Activated naive CD8-positive, alpha-beta T cell (primary cell): Measurements from ENCODE around the gene NHLRC4.

Experiments used
- H3K27ac Mint-ChIP-seq: one replicate; pipeline ENCODE4 v1.8.0; 2021; ENCODE audit warnings: mixed read lengths
- H3K27me3 Mint-ChIP-seq: one replicate; pipeline ENCODE4 v1.8.0; 2021; ENCODE audit warnings: mixed read lengths
- H3K36me3 Mint-ChIP-seq: one replicate; pipeline ENCODE4 v1.8.0; 2021; ENCODE audit warnings: mixed read lengths
- H3K4me1 Mint-ChIP-seq: one replicate; pipeline ENCODE4 v1.8.0; 2021; ENCODE audit warnings: low read depth, mixed read lengths
- H3K4me3 Mint-ChIP-seq: one replicate; pipeline ENCODE4 v1.8.0; 2021; ENCODE audit warnings: mild to moderate bottlenecking, mixed read lengths
- H3K9me3 Mint-ChIP-seq: one replicate; pipeline ENCODE4 v1.8.0; 2021; ENCODE audit warnings: low read depth, mixed read lengths

Gene NHLRC4

DNA sequence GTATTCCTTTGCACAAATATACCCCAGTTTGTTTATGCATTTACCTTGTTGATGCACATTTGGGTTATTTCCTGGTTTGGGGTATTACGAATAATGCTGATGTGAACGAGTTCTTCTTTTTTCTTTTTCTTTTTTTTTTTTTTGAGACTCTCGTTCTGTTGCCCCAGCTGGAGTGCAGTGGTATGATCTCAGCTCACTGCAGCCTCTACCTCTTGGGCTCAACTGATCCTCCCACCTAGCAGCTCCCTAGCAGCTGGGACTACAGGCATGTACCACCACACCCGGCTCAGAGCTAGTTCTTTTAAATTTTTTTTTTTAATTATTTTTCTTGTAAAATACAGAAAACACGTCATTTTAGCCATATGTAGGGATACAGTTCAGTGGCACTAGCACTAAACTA, 37.1 kb downstream of the NHLRC4 start:
- Mint-ChIP-seq H3K9me3 (no peaks in the 10 kb centered on the region), H3K36me3 (no peaks in the 10 kb centered on the region), H3K27me3 (no peaks in the 10 kb centered on the region), H3K4me1 (peaks cover 15% of the 10 kb centered on the region), H3K4me3 (no peak overlapping the region), H3K27ac (no peak overlapping the region)

GRCh38 chr16:606656-607307, 40.0 kb downstream of the NHLRC4 start:
- Mint-ChIP-seq H3K27me3 (no peaks in the 10 kb centered on the region), H3K27ac (no peak overlapping the region), H3K4me1 (peaks cover 16% of the 10 kb centered on the region), H3K4me3 (no peak overlapping the region), H3K36me3 (no peaks in the 10 kb centered on the region), H3K9me3 (no peaks in the 10 kb centered on the region)

GRCh38 chr16:608019-608418, 41.2 kb downstream of the NHLRC4 start:
- no peaks in the 10 kb centered on the region for H3K9me3 Mint-ChIP-seq
- peaks cover 12% of the 10 kb centered on the region for H3K4me1 Mint-ChIP-seq
- H3K4me3 Mint-ChIP-seq = no peak overlapping the region
- H3K36me3 Mint-ChIP-seq = no peaks in the 10 kb centered on the region
- H3K27ac Mint-ChIP-seq = peak overlapping the region; percentile 41
- H3K27me3 Mint-ChIP-seq = no peaks in the 10 kb centered on the region

DNA sequence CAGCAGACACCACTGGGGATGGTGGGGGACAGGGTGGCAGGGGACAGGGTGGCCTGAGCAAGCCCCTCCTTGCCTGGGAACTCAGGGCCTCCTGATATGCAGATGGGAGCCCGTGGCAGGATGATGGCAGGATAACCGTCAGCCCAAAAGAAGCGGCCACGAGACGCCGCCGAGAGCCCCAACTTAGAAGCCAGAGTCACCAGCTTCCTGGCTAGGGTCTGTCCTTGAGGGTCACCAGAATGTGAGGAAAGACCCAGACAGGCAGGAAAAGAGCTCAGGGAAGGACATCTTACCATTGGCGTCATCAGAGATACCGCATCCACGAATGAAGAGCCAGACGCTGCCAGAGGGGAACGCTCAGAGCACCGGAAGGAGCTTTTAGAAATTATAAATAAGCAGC, 42.5 kb downstream of the NHLRC4 start:
- H3K4me1 Mint-ChIP-seq = peaks cover 3% of the 10 kb centered on the region
- no peak overlapping the region for H3K4me3 Mint-ChIP-seq
- H3K27me3 Mint-ChIP-seq = no peaks in the 10 kb centered on the region
- no peak overlapping the region for H3K27ac Mint-ChIP-seq
- H3K36me3 Mint-ChIP-seq = no peaks in the 10 kb centered on the region
- no peaks in the 10 kb centered on the region for H3K9me3 Mint-ChIP-seq

GRCh38 chr16:609984-610383, 43.2 kb downstream of the NHLRC4 start:
- H3K9me3 Mint-ChIP-seq = no peaks in the 10 kb centered on the region
- H3K27ac Mint-ChIP-seq = no peak overlapping the region
- no peak overlapping the region for H3K4me3 Mint-ChIP-seq
- H3K4me1 Mint-ChIP-seq = peaks cover 3% of the 10 kb centered on the region
- no peaks in the 10 kb centered on the region for H3K27me3 Mint-ChIP-seq
- no peaks in the 10 kb centered on the region for H3K36me3 Mint-ChIP-seq

DNA sequence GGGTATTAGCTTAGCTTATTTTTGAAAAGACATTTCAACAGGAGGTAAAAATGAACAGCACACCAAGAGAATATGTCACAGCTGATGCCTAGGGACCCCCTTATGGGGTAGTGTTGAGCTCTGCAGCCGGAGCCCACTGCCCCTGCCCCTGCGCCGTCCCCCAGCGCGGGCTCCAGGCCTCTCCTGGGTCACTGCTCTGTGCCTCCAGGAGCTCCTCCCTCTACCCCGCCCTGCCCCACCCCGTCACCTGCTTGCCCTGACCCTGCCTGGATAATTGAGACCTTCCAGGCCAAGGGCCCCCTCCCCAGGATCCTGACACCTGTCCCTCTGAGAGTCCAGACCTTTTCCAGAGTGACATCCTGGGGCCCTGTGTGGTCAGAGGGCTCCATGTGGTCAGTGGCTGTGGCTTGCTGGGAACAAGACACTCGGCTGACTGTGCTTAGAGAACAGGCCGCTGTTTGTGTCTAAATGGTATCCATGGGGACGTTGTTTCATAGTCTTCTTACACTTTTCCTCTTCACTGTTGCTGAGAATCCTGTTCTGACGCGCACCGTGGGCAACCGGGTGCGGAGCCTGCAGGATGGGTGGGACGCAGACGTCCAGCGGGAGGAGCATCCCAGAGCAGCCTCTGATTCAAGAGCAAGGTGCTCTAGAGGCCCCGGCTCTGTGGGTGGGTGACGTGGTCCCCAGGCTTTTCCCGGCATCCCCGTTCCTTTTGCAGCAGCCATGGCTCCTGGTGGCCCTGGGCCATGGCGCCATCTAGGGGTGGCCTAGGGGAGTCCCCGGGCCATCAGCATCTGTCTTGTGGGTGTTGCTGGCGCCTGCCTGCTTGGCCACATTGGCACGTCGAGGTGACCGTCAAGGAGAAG, 43.9 kb downstream of the NHLRC4 start:
- Mint-ChIP-seq H3K9me3 (no peaks in the 10 kb centered on the region), H3K4me1 (peaks cover 3% of the 10 kb centered on the region), H3K36me3 (no peaks in the 10 kb centered on the region), H3K27me3 (no peaks in the 10 kb centered on the region), H3K4me3 (no peak overlapping the region), H3K27ac (no peak overlapping the region)

DNA sequence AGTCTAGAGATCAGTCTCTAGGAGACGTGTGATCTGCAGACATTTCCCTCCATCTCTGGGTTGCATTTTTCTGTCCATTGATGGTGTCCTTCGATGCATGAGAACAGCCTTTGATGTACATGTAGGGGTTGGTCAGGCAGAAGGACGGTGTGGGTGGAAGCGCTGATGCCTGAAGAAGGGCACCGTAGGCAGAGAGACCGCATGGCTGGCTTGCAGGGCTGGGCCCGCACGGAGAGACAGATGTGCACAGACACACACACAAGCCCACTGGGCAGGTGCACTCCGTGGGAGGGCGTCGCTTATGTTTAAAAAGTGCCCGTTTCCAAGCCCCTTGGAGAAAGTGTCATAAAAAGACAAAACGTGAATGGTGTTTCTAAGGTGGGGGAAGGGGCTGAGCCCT, 48.3 kb downstream of the NHLRC4 start:
- no peaks in the 10 kb centered on the region for H3K27me3 Mint-ChIP-seq
- H3K4me3 Mint-ChIP-seq = no peak overlapping the region
- no peak overlapping the region for H3K27ac Mint-ChIP-seq
- no peaks in the 10 kb centered on the region for H3K9me3 Mint-ChIP-seq
- H3K36me3 Mint-ChIP-seq = no peaks in the 10 kb centered on the region
- peaks cover 3% of the 10 kb centered on the region for H3K4me1 Mint-ChIP-seq

- Mint-ChIP-seq H3K36me3 (no peaks in the 10 kb centered on the region), H3K4me1 (no peaks in the 10 kb centered on the region)
Measured at GRCh38 chr16:616733-617586, 50.2 kb downstream of the NHLRC4 start.

GRCh38 chr16:617855-618254, 51.0 kb downstream of the NHLRC4 start:
- H3K9me3 Mint-ChIP-seq = no peaks in the 10 kb centered on the region
- H3K27me3 Mint-ChIP-seq = no peaks in the 10 kb centered on the region
- H3K4me3 Mint-ChIP-seq = no peak overlapping the region
- H3K4me1 Mint-ChIP-seq = no peaks in the 10 kb centered on the region
- no peak overlapping the region for H3K27ac Mint-ChIP-seq
- no peaks in the 10 kb centered on the region for H3K36me3 Mint-ChIP-seq

More at GRCh38 chr16:616733-617586, 50.2 kb downstream of the NHLRC4 start:
- Mint-ChIP-seq H3K27ac (no peak overlapping the region), H3K27me3 (no peaks in the 10 kb centered on the region), H3K4me3 (no peak overlapping the region), H3K9me3 (no peaks in the 10 kb centered on the region)
